HG02884 (cell line): ENCODE results near the gene CFAP92.

Source experiments
- ATAC-seq: cut with Tn5 transposase; IDR thresholded peaks from one replicate; pipeline ENCODE4 v1.9.1; 2021; ENCODE audit warnings: mild to moderate bottlenecking, moderate library complexity; ENCODE audit not compliant: unreplicated experiment

CFAP92 gene, protein sequence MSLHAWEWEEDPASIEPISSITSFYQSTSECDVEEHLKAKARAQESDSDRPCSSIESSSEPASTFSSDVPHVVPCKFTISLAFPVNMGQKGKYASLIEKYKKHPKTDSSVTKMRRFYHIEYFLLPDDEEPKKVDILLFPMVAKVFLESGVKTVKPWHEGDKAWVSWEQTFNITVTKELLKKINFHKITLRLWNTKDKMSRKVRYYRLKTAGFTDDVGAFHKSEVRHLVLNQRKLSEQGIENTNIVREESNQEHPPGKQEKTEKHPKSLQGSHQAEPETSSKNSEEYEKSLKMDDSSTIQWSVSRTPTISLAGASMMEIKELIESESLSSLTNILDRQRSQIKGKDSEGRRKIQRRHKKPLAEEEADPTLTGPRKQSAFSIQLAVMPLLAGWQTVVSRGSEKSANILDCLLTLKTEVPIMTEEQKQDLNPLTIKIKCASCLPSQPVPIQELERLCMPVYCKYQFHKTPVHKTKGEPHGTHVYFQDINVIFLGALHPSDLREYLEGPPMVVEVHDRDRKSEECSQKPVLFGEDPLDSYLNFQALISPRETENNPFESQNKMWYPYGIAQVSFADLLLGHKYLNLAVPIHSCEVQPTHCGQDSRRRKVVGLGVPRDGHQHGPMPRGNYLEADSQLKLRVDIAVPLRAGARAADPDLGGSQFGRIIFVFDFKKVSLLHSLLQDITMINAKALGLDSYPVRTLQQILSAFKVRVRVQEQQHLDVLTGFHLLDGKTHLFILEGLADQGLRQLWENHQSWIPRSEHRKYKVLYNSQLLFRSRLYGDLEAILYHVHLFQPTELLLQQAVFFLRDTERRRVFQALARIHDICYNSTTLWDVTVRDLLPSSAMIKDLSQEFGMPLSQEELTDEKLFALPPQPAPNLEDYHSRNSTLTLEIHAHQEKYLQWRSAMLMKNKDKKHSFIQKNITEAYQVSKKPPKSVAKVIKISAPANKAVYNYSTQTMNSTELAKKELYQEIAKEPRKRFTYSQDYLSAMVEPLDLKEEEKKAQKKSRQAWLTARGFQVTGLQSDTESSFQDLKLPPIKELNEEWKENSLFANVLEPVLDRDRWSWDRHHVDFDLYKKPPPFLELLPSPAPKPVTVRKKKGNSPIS

GRCh38 chr3:128993461-128994172 lies at the start of gene CFAP92:
CFAP92 (minus strand) TSS chr3:128994076; CDS start chr3:128993304, 772 bp downstream.
- peak; percentile 73 for ATAC-seq

DNA sequence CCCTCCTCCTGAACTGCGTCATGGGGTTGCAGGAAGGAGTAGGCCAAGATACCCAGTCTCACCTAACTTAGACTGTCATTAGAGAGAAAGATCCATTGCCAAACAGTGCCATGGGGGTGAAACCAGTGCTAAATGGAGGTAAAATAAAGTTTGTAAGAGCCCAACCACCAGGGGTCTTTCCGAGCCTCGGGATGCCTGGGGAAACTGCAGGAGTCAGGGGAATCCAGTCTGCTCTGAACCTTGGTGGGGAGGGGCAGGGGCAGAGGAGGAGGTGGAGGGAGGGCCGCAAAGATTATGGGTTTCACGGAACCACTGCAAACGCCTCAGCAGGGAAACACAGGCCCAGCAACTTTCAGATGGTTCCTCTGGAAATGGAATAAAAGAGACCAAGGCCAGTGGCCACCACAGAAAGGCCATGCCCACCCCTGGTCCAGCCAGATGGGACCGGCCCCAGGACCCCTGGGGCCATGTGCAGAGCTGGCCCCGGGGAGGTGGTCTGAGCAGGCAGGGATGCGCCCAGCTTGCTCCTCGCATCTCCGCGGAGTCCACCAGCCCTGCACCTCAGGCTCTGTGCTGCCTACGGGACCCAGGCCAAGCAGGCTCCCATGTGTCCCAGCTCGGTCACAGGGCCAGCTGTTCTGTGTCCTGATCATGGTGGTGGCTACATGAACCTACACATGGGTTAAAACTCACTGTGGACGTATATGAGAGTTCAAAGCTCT lies 46.9 kb upstream of the CFAP92 start:
- ATAC-seq = no peak

- ATAC-seq = no peak
Observed at GRCh38 chr3:129040039-129040336, 46.1 kb upstream of the CFAP92 start.

- no peak for ATAC-seq
Observed at GRCh38 chr3:129039271-129040038, 45.6 kb upstream of the CFAP92 start.

DNA sequence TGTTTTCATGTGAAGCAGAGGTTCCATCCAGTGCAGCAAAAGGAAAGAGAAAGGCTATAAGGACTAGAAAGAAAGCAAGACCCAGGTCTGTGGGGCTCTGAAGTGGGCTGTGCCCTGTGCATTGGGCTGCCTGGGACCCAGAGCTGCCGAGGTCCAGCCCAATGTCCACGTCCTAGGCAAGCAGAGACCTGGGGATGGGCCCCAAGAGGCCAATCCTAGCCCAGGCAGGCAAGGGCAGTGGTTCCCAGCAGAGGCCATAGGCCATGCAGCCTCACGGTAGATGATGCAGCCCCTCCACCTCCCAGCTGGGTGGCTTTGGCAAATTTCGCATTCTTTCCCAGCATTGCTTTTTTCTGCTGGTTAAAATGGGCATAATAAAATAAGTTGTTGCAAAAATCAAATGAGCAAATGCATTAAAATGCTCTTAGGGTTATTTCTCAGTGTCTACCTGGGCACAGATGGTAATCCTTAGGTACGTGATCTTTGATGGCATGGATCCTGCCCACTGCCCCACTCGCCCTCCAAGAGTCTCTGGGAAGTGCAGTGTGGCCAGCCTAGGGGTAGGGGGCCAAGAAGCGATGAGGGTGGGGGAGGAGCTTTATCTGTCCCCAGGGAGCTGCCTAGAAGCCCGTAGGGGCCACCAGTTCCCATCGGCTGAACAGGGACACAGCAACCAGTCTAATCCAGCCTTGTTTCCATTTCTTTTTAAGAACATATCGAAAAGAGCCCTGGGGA lies 44.4 kb upstream of the CFAP92 start:
- no peak for ATAC-seq

- no peak for ATAC-seq
Observed at GRCh38 chr3:129037093-129037419, 43.2 kb upstream of the CFAP92 start.

DNA sequence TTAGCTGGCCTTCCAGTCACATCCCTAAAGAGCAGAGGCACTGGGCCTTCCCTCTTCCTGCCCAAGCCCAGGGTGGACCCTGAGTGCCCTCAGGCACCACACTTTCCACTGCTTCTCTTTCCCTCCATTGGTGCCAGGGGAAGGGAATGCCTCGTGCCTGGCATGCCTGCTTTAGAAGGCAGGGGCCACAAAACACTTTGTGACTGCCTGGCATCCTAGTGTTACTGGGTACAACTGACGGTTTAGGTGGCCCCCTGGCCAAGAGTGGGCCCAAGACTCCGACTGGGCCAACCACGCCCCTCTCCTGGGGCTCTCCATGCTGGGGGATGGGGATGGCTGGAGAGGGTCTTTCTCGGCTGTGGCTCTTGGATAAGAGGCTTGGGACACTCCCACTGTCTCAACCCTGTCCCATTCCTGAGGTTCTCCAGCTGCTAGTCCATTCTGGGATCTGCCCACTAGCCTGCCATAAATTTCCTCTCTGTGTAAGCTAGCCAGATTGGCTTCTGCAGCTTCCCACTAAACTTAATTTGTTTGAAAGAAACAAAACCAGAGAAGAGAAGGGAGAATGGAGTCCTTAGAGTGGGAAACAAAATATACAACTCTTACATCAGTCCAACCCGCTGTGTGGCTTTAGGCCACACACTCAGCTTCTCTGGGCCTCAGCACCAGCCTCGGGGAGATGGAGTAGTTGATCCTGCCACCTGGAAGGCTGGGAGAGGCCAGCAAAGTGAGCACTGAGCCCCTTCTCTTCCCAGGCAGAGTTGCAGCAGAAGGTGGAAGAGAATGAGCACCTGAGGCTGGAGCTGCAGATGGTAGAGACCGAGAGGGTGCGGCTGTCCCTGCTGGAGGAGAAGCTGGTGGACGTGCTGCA lies 42.6 kb upstream of the CFAP92 start:
- ATAC-seq = no peak

DNA sequence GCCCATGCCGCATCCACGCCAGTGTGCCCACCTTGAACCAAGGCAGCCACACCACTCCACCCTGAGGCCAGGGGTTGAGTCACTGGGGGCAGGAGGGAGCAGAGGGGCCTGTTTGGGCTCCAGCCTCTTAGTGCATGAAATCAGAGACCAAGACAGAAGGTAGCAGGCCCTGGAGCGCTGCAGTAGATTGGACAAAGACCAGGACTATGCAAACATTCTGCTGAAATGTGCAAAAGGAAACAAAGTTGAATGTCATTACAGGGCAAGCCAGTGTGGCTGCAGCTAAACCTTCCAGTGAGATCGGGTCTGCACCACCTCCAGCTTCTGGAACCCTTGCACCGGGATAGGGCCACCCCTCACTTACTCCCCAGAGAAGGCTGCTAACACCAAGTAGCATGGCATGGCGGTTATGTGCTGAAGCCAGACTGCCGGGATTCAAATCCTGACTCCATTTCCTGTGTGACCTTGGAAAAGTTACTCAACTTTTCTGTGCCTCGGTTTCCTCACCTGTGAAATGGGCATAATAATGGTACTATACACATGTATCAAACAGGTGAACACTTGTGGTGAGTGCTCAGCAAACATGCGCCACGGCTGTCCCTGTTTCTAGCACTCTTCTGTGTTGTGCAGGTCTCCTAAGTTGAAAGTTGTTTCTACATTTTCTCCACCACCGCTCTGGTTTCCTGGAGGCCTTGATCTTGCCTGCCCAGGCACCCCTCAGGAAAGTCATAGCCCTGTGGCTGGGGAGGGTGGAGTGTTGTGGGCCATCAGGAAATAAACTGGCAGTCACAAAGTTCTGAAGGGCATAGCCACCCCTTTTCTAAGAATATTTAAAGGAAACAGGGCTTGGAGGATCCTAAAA lies 41.7 kb upstream of the CFAP92 start:
- ATAC-seq = no peak

DNA sequence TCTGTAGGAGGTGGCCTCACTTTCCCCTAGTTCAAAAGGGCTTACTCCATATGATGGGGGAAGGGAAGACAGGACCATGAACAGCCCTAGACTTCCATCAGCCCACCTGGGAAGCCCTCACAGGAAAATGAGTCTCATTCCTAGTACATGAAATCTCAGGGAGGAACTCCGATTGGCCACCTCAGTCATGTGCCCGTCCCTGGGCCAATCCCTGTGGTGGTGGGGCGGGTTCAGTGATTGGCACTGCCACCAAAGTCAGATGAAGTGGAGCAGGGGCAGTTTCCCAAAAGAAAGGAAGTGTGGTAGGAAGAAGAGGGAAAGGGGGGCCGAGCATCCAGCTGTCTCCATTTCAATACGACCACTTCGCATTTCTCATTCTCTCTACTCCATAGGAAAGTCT lies 40.8 kb upstream of the CFAP92 start:
- no peak for ATAC-seq

- no peak for ATAC-seq
Observed at GRCh38 chr3:129033633-129034321, 39.9 kb upstream of the CFAP92 start.

DNA sequence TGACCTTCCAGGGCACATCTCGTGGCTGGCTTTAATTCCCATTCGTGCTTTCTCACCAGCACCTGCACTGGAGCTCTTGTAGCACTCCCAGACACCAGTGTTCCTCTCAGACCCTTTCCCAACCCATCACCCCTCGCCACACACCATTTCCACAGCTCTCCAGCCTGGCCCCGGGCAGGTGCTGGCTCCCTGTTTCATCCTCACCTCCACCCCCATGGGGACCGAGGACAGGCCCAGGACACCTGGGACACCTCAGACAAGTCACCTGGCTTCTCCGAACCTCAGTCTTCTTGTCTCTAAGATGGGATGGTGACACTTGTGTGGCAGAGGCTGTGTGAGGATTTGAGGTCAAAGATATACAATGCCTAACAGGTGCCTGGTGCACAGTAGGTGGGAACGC lies 39.3 kb upstream of the CFAP92 start:
- no peak for ATAC-seq

- ATAC-seq = no peak
Observed at GRCh38 chr3:129032716-129033115, 38.8 kb upstream of the CFAP92 start.

GRCh38 chr3:129031476-129032215 lies 37.8 kb upstream of the CFAP92 start:
- ATAC-seq = no peak

- ATAC-seq = no peak
Observed at GRCh38 chr3:129030611-129031010, 36.7 kb upstream of the CFAP92 start.

GRCh38 chr3:129028866-129029265 lies 35.0 kb upstream of the CFAP92 start:
- no peak for ATAC-seq

- ATAC-seq = no peak
Observed at GRCh38 chr3:129027544-129027880, 33.6 kb upstream of the CFAP92 start.
